GM20431 (cell line): ENCODE measurements around the gene PLAGL2.

Experiments
- in situ Hi-C: fragments of 300-500 bp; cut with MseI, MboI; formaldehyde crosslinking; loops from one replicate; pipeline ENCODE4 v1.15.0; 2020; ENCODE audit warnings: low sequenced_read_pairs; ENCODE audit not compliant: unreplicated experiment

PLAGL2 gene

GRCh38 chr20:32155017-32155981, 52.2 kb downstream of the PLAGL2 start:
- in situ Hi-C loops, result no loop called here

- in situ Hi-C loops, result no loop called here
Measured at GRCh38 chr20:32153771-32154170, 53.8 kb downstream of the PLAGL2 start.

GRCh38 chr20:32153156-32153665, 54.3 kb downstream of the PLAGL2 start:
- in situ Hi-C loops, result no loop called here

- in situ Hi-C loops, result no loop called here
Measured at GRCh38 chr20:32152421-32153155, 55.0 kb downstream of the PLAGL2 start.

GRCh38 chr20:32150291-32150848, 57.2 kb downstream of the PLAGL2 start:
- in situ Hi-C loops, result no loop called here

- in situ Hi-C loops, result no loop called here
Measured at GRCh38 chr20:32149566-32150170, 57.9 kb downstream of the PLAGL2 start.

- in situ Hi-C loops, result no loop called here
Measured at GRCh38 chr20:32144898-32145662, 62.5 kb downstream of the PLAGL2 start.

- in situ Hi-C loops, result no loop called here
Measured at GRCh38 chr20:32142991-32143390, 64.6 kb downstream of the PLAGL2 start.
